ENCODE measurements around the gene SGCE. TPM values are rescaled to one million over a fixed set of nuclear protein-coding genes. Genes with fewer than 3 reads are reported as not detected.

SGCE gene
- total and polyA plus RNA-seq, 2 donors (not counting 1 experiment from before 2014, with no cell fraction given), result 8.9 to 13.0 TPM

DNA sequence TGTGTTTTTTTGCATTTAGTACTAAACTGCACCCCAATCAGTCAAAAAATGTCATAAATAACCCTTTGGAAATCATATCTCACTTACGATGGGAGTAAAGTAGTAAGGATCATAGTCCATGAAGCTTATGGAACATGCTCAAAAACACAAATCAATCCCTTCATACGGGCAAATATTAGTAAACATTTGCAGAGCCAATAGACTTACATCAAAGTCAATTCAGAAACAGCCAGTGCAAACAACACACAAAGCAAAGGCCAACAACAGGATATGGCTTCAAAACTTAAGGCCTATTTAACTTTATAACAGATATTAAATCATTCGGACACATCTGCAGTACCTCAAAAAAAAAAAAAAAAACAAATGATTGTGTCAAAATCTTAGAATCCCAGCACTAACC is 32.1 kb downstream of the SGCE start:
- peaks cover 4% of the 10 kb centered on the region for H3K27me3 Mint-ChIP-seq
- H3K9me3 Mint-ChIP-seq (ENCODE audit: insufficient read depth), result no peaks in the 10 kb centered on the region

DNA sequence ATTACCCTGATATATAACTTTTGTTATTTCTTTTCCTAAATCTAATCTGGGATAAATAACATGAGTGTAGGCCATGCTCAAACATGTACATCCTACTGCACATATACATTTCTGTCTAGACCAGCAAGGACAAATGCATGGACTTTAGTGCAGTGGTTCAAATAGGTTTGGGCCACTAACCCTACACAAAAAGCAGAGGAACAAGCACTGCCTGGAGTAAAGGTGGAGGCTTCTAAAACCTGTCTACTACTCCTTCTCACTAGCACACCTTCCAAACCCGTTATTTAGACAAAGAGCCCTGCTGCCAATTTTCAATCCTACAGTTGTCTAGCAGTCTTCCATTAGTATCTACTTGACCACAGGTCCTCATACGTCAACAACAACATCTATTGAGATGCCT is 34.8 kb downstream of the SGCE start:
- Mint-ChIP-seq H3K9me3 (ENCODE audit: insufficient read depth) (no peaks in the 10 kb centered on the region), H3K27me3 (no peaks in the 10 kb centered on the region), H3K4me3 (no peak overlapping the region), H3K4me1 (peaks cover 10% of the 10 kb centered on the region), H3K27ac (no peak overlapping the region)
- Histone ChIP-seq H3K36me3 (replicated peaks in 1 of 2; ENCODE audit: control extremely low read depth in 1 of 2, control insufficient read depth in 1 of 2, extremely low read depth in 1 of 2, insufficient read depth in 2 of 2, low read length in 1 of 2) (no peaks in the 10 kb centered on the region), H3K4me3 (ENCODE audit: control extremely low read depth in 1 of 5, extremely low read depth in 1 of 5, insufficient read depth in 1 of 5, low read depth in 2 of 5, low read length in 4 of 5) (no peak overlapping the region), H2AFZ (ENCODE audit: insufficient read depth, low read depth, low read length, poor library complexity, severe bottlenecking) (no peak overlapping the region), H3K4me1 (ENCODE audit: control insufficient read depth in 2 of 2, insufficient read depth in 2 of 2, low read length in 2 of 2) (peaks cover 5 to 7% of the 10 kb centered on the region in 2 donors), H4K20me1 (ENCODE audit: control insufficient read depth, insufficient read depth, low read length, poor library complexity, severe bottlenecking) (no peaks in the 10 kb centered on the region), H3K4me2 (replicated peaks; ENCODE audit: low read depth, low read length, poor library complexity, severe bottlenecking) (no peak overlapping the region), H3K9ac (ENCODE audit: low read length) (no peak overlapping the region), H3K79me2 (ENCODE audit: control insufficient read depth, insufficient read depth, low read length) (no peaks in the 10 kb centered on the region), H3K9me3 (ENCODE audit: control extremely low read depth in 1 of 3, control insufficient read depth in 2 of 3, insufficient read depth in 1 of 3, low read length in 2 of 3) (no peaks in the 10 kb centered on the region), H3K27me3 (replicated peaks in 1 of 4; ENCODE audit: control extremely low read depth in 1 of 4, control insufficient read depth in 3 of 4, insufficient read depth in 4 of 4, low read length in 3 of 4) (no peaks in the 10 kb centered on the region), H3K27ac (ENCODE audit: low read length in 2 of 2) (no peak overlapping the region)
- CTCF ChIA-PET, result interaction anchor here (0.7 to 1.1 kb wide), 2 partner anchors 9 to 67 kb away, joined by 3 to 4 read pairs; no protein-coding TSS in a partner anchor
- ATAC-seq (ENCODE audit: low read depth) (no peak), DNase-seq (no peak)
- TF ChIP-seq, protein P1, sequence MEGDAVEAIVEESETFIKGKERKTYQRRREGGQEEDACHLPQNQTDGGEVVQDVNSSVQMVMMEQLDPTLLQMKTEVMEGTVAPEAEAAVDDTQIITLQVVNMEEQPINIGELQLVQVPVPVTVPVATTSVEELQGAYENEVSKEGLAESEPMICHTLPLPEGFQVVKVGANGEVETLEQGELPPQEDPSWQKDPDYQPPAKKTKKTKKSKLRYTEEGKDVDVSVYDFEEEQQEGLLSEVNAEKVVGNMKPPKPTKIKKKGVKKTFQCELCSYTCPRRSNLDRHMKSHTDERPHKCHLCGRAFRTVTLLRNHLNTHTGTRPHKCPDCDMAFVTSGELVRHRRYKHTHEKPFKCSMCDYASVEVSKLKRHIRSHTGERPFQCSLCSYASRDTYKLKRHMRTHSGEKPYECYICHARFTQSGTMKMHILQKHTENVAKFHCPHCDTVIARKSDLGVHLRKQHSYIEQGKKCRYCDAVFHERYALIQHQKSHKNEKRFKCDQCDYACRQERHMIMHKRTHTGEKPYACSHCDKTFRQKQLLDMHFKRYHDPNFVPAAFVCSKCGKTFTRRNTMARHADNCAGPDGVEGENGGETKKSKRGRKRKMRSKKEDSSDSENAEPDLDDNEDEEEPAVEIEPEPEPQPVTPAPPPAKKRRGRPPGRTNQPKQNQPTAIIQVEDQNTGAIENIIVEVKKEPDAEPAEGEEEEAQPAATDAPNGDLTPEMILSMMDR (IDR thresholded peaks at IDR 0.05), result no peak
- no peak for TF ChIP-seq EZH2 (IDR thresholded peaks at IDR 0.05; ENCODE audit: borderline replicate concordance, insufficient read depth, low read depth, low read length, poor library complexity, severe bottlenecking)
- intact Hi-C loops (cut with micrococcal nuclease), result no loop called here
- WGBS (ENCODE audit: insufficient coverage), result 89% methylated on average over 1 of the region's 2 CpGs
- POLR2A ChIA-PET, result interaction anchor here (0.7 kb wide), 1 partner anchor 30 kb away, joined by 4 read pairs; no protein-coding TSS in a partner anchor

More for the DNA sequence above, 32.1 kb downstream of the SGCE start:
- Histone ChIP-seq H2AFZ (ENCODE audit: insufficient read depth, low read depth, low read length, poor library complexity, severe bottlenecking) (no peak overlapping the region), H3K4me2 (replicated peaks; ENCODE audit: low read depth, low read length, poor library complexity, severe bottlenecking) (no peak overlapping the region), H4K20me1 (ENCODE audit: control insufficient read depth, insufficient read depth, low read length, poor library complexity, severe bottlenecking) (no peaks in the 10 kb centered on the region), H3K79me2 (ENCODE audit: control insufficient read depth, insufficient read depth, low read length) (no peaks in the 10 kb centered on the region), H3K27me3 (replicated peaks in 1 of 4; ENCODE audit: control extremely low read depth in 1 of 4, control insufficient read depth in 3 of 4, insufficient read depth in 4 of 4, low read length in 3 of 4) (no peaks in the 10 kb centered on the region), H3K9me3 (ENCODE audit: control extremely low read depth in 1 of 3, control insufficient read depth in 2 of 3, insufficient read depth in 1 of 3, low read length in 2 of 3) (no peaks in the 10 kb centered on the region), H3K4me1 (ENCODE audit: control insufficient read depth in 2 of 2, insufficient read depth in 2 of 2, low read length in 2 of 2) (peaks cover 5 to 7% of the 10 kb centered on the region in 2 donors), H3K36me3 (replicated peaks in 1 of 2; ENCODE audit: control extremely low read depth in 1 of 2, control insufficient read depth in 1 of 2, extremely low read depth in 1 of 2, insufficient read depth in 2 of 2, low read length in 1 of 2) (no peaks in the 10 kb centered on the region), H3K27ac (ENCODE audit: low read length in 2 of 2) (no peak overlapping the region), H3K4me3 (ENCODE audit: control extremely low read depth in 1 of 5, extremely low read depth in 1 of 5, insufficient read depth in 1 of 5, low read depth in 2 of 5, low read length in 4 of 5) (no peak overlapping the region), H3K9ac (ENCODE audit: low read length) (no peak overlapping the region)
- H3K27ac Mint-ChIP-seq, result no peak overlapping the region
- no peak for ATAC-seq (ENCODE audit: low read depth)
- no peak overlapping the region for H3K4me3 Mint-ChIP-seq
- TF ChIP-seq EZH2 (IDR thresholded peaks at IDR 0.05; ENCODE audit: borderline replicate concordance, insufficient read depth, low read depth, low read length, poor library complexity, severe bottlenecking), result no peak
- TF ChIP-seq, protein P1 (IDR thresholded peaks at IDR 0.05), result no peak
- no peak for DNase-seq
- WGBS (ENCODE audit: insufficient coverage), result 100% methylated on average over 1 of the region's 3 CpGs
- intact Hi-C loops (cut with micrococcal nuclease), result no loop called here
- ChIA-PET POLR2A (no interaction called here), CTCF (no interaction called here)
- peaks cover 10% of the 10 kb centered on the region for H3K4me1 Mint-ChIP-seq
